HepG2 (cell line): ENCODE data around the gene TMEM53. TPM values are rescaled to one million over a fixed set of nuclear protein-coding genes. Genes with fewer than 3 reads are reported as not detected.

Source experiments
- CAMTA2 ChIP-seq: sonication (generic); formaldehyde crosslinking; IDR thresholded peaks from 2 replicates; pipeline ENCODE4 v1.4.0; 2020; ENCODE audit warnings: mild to moderate bottlenecking, missing genetic modification reagents, borderline replicate concordance
- ERF ChIP-seq: IDR thresholded peaks from 2 replicates; pipeline ENCODE4 v1.6.1; 2018; ENCODE audit warnings: missing biosample characterization, missing genetic modification reagents
- GMEB1 ChIP-seq: sonication (generic); formaldehyde crosslinking; IDR thresholded peaks from 2 replicates; pipeline ENCODE4 v1.5.1; 2020; ENCODE audit warnings: missing genetic modification reagents, mild to moderate bottlenecking, borderline replicate concordance
- MAX ChIP-seq: IDR thresholded peaks from 2 replicates; pipeline ENCODE4 v1.6.1; 2012; ENCODE audit warnings: inconsistent platforms
- NR3C1 ChIP-seq: sonication (generic); formaldehyde crosslinking; IDR thresholded peaks from 2 replicates; pipeline ENCODE4 v1.4.0; 2020; ENCODE audit warnings: missing genetic modification reagents
- PRMT3 ChIP-seq: sonication (generic); formaldehyde crosslinking; IDR thresholded peaks from 2 replicates; pipeline ENCODE4 v1.8.1; 2022; ENCODE audit warnings: low read depth, mild to moderate bottlenecking, moderate library complexity, missing genetic modification reagents, borderline replicate concordance
- RFX3 ChIP-seq: IDR thresholded peaks from 2 replicates; pipeline ENCODE4 v1.6.1; 2016; ENCODE audit warnings: missing biosample characterization, missing genetic modification reagents
- RORA ChIP-seq: sonication (generic); formaldehyde crosslinking; IDR thresholded peaks from 2 replicates; pipeline ENCODE4 v1.5.0; 2020; ENCODE audit warnings: mild to moderate bottlenecking, missing genetic modification reagents, moderate library complexity
- TBL1XR1 ChIP-seq: fragments of 150-350 bp; IDR thresholded peaks from 2 replicates; pipeline ENCODE4 v1.6.1; 2014; ENCODE audit warnings: borderline replicate concordance, low read length; ENCODE audit not compliant: partially characterized antibody
- ZBTB25 ChIP-seq: IDR thresholded peaks from 2 replicates; pipeline ENCODE4 v1.6.1; 2018; ENCODE audit warnings: missing genetic modification reagents
- ZNF232 ChIP-seq: sonication (generic); formaldehyde crosslinking; IDR thresholded peaks from 2 replicates; pipeline ENCODE4 v1.4.0; 2020; ENCODE audit warnings: missing genetic modification reagents, borderline replicate concordance
- ZNF264 ChIP-seq: sonication (generic); formaldehyde crosslinking; IDR thresholded peaks from 2 replicates; pipeline ENCODE4 v1.4.0; 2020; ENCODE audit warnings: missing genetic modification reagents
- ZNF615 ChIP-seq: sonication (generic); formaldehyde crosslinking; IDR thresholded peaks from 2 replicates; pipeline ENCODE4 v1.5.0; 2020; ENCODE audit warnings: mild to moderate bottlenecking, missing genetic modification reagents, borderline replicate concordance
- ZNF687 ChIP-seq: sonication (generic); formaldehyde crosslinking; IDR thresholded peaks from 2 replicates; pipeline ENCODE4 v1.5.1; 2020; ENCODE audit warnings: mild to moderate bottlenecking, missing genetic modification reagents, moderate library complexity
- polyA plus RNA-seq, 8 experiments: library from polyadenylated mRNA; depleted of rRNA in 3 of 8; stranded (reverse) in 7 of 8; unstranded in 1 of 8; fragments of >200 nt; fragmentation: Illumina TruSeq in 4 of 8; extraction: Trizol in 4 of 8; gene quantifications; 2 replicates each; pipeline versions ENCODE4 v1.2.1 to v1.2.3, GENCODE V29; 2011 to 2016; ENCODE audit warnings: low read depth in 4 of 8, missing spikeins in 1 of 8, mixed read lengths in 1 of 8; ENCODE audit not compliant: insufficient read depth in 1 of 8
- total RNA-seq, 5 experiments: library from RNA; depleted of rRNA; stranded (reverse); fragments of >200 nt; fragmentation: Illumina TruSeq; extraction: Trizol; gene quantifications; 2 replicates each; pipeline ENCODE4 v1.2.3, GENCODE V29; 2016; ENCODE audit warnings: low read depth in 1 of 5
- TF ChIP-seq, protein P1 (sequence below): sonication (generic); formaldehyde crosslinking; IDR thresholded peaks from 2 replicates; pipeline ENCODE4 v1.4.0; 2020; ENCODE audit warnings: missing genetic modification reagents
- TF ChIP-seq, protein P2 (sequence below): sonication (generic); formaldehyde crosslinking; conservative IDR thresholded peaks from 2 replicates; pipeline ENCODE4 v1.4.0; 2020; ENCODE audit warnings: missing genetic modification reagents

The TMEM53 gene
- total and polyA plus RNA-seq, 2 of the 13 experiments (the other 11 are each of a cell fraction or from before 2014, with no cell fraction given): 12.6 to 20.2 TPM

DNA sequence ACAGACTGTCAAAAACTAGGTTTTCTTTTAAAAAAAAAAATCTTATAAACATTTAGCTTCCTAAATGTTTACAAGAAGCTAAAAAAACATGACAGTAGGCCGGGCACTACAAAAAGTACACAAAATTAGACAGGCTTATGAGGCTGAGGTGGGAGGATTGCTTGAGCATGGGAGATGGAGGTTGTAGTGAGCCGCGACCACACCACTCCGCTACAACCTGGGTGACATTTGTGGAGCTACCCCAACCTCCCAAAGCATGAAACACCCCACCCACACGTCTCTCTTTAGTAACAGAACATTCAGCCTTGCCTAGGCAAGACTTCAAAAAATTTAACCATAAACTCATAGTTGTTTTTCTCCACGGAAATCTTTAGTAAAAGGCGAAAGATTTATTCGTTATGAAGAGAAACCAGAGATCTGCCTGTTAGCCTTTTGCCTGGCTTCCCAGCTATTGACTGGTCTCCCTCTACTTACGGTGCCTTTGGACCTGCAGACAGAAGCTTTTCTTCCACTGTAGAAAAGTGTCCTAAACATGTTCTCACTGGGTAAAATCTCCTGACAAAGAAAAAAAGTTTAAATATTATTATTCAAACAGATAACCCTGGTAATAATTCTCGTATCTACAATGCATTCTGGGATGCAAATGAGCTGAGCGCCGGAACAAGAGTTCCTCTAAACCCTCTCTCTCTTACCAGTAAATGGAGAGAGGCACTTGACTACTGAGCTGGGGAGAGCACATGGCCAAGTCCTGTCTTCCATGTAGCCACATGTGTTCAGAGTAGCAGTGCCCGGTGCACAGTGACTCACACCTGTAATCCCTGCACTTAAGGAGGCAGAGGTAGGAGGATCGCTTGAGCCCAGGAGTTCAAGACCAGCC, 47.4 kb upstream of the TMEM53 start (continued):
- TF ChIP-seq ZNF264 (peak; percentile 43; the same call in 1 of the 2 replicates), ERF (CRISPR knock-in tag) (peak; percentile 51), NR3C1 (CRISPR knock-in tag) (no peak), ZNF615 (peak; percentile 91; the same call in 1 of the 2 replicates), CAMTA2 (CRISPR knock-in tag) (no peak), ZNF687 (no peak; the same call in 1 of the 2 replicates), RORA (CRISPR knock-in tag) (no peak), GMEB1 (CRISPR knock-in tag) (peak; percentile 67; the same call in 1 of the 2 replicates), RFX3 (CRISPR knock-in tag) (0 out of 2 replicates have a peak, but pooled peaks have one; percentile 36), PRMT3 (peak; percentile 86; the same call in 1 of the 2 replicates), ZNF232 (CRISPR knock-in tag) (no peak; the same call in 1 of the 2 replicates), TBL1XR1 (peak; percentile 76), MAX (peak; percentile 73), ZBTB25 (peak; percentile 62; the same call in 1 of the 2 replicates)
- TF ChIP-seq, protein P1, sequence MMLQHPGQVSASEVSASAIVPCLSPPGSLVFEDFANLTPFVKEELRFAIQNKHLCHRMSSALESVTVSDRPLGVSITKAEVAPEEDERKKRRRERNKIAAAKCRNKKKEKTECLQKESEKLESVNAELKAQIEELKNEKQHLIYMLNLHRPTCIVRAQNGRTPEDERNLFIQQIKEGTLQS: peak; percentile 69
- TF ChIP-seq, protein P2, sequence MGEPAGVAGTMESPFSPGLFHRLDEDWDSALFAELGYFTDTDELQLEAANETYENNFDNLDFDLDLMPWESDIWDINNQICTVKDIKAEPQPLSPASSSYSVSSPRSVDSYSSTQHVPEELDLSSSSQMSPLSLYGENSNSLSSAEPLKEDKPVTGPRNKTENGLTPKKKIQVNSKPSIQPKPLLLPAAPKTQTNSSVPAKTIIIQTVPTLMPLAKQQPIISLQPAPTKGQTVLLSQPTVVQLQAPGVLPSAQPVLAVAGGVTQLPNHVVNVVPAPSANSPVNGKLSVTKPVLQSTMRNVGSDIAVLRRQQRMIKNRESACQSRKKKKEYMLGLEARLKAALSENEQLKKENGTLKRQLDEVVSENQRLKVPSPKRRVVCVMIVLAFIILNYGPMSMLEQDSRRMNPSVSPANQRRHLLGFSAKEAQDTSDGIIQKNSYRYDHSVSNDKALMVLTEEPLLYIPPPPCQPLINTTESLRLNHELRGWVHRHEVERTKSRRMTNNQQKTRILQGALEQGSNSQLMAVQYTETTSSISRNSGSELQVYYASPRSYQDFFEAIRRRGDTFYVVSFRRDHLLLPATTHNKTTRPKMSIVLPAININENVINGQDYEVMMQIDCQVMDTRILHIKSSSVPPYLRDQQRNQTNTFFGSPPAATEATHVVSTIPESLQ (CRISPR knock-in tag): peak; percentile 87
